ENCODE results near the gene HIF3A.

GRCh38 chr19:46289724-46290619 lies 6.9 kb upstream of the HIF3A start:
- TF ChIP-seq CTCF (optimal IDR thresholded peaks at IDR 0.05 in 1 of 3, IDR thresholded peaks at IDR 0.05 in 1 of 3, conservative IDR thresholded peaks at IDR 0.05 in 1 of 3; ENCODE audit: extremely low read depth in 1 of 3, insufficient read depth in 2 of 3, low read length in 3 of 3) = no peak
- TF ChIP-seq EZH2 (IDR thresholded peaks at IDR 0.05; ENCODE audit: low read length) = no peak

All from keratinocyte (primary cell).